HepG2 (cell line): Measurements from ENCODE around the gene DUSP7. TPM values are rescaled to one million over a fixed set of nuclear protein-coding genes. Genes with fewer than 3 reads are reported as not detected.

ENCODE experiments used
- FOXK2 ChIP-seq: fragments of 450-650 bp; IDR thresholded peaks from 2 replicates; pipeline ENCODE4 v1.6.1; 2016
- MED1 ChIP-seq: sonication (generic); formaldehyde crosslinking; IDR thresholded peaks from 2 replicates; pipeline ENCODE4 v1.4.0; 2020; ENCODE audit warnings: missing genetic modification reagents
- MTERF4 ChIP-seq: sonication (generic); formaldehyde crosslinking; IDR thresholded peaks from 2 replicates; pipeline ENCODE4 v1.8.0; 2023; ENCODE audit warnings: mild to moderate bottlenecking, missing genetic modification reagents
- NFKBIZ ChIP-seq: IDR thresholded peaks from 2 replicates; pipeline ENCODE4 v1.6.1; 2018; ENCODE audit warnings: missing genetic modification reagents, missing compliant biosample characterization
- RERE ChIP-seq: IDR thresholded peaks from 2 replicates; pipeline ENCODE4 v1.6.1; 2016; ENCODE audit warnings: low read depth, missing genetic modification reagents, missing compliant biosample characterization
- SOX13 ChIP-seq, 3 experiments: fragments of 450-650 bp in 1 of 3; sonication (generic) in 1 of 3; formaldehyde crosslinking in 1 of 3; IDR thresholded peaks in 2 of 3; conservative IDR thresholded peaks in 1 of 3; 2 replicates each; pipeline versions ENCODE4 v1.5.0 to v1.6.1; 2016 to 2020; ENCODE audit warnings: antibody characterized with exemption in 1 of 3, mild to moderate bottlenecking in 1 of 3, missing compliant biosample characterization in 1 of 3, missing genetic modification reagents in 1 of 3, moderate library complexity in 1 of 3
- ZNF12 ChIP-seq: sonication (generic); formaldehyde crosslinking; IDR thresholded peaks from 2 replicates; pipeline ENCODE4 v1.5.0; 2020; ENCODE audit warnings: missing genetic modification reagents
- ZNF546 ChIP-seq: sonication (generic); formaldehyde crosslinking; conservative IDR thresholded peaks from 2 replicates; pipeline ENCODE4 v1.8.1; 2023; ENCODE audit warnings: mild to moderate bottlenecking, missing genetic modification reagents
- ZNF674 ChIP-seq: sonication (generic); formaldehyde crosslinking; IDR thresholded peaks from 2 replicates; pipeline ENCODE4 v1.5.0; 2020; ENCODE audit warnings: low read depth, mild to moderate bottlenecking, missing genetic modification reagents
- ZNF746 ChIP-seq: sonication (generic); formaldehyde crosslinking; IDR thresholded peaks from 2 replicates; pipeline ENCODE4 v1.8.0; 2022; ENCODE audit warnings: mild to moderate bottlenecking, missing genetic modification reagents
- ZSCAN9 ChIP-seq: IDR thresholded peaks from 2 replicates; pipeline ENCODE4 v1.6.1; 2016; ENCODE audit warnings: borderline replicate concordance
- polyA plus RNA-seq, 8 experiments: library from polyadenylated mRNA; depleted of rRNA in 3 of 8; stranded (reverse) in 7 of 8; unstranded in 1 of 8; fragments of >200 nt; fragmentation: Illumina TruSeq in 4 of 8; extraction: Trizol in 4 of 8; gene quantifications; 2 replicates each; pipeline versions ENCODE4 v1.2.1 to v1.2.3, GENCODE V29; 2011 to 2016; ENCODE audit warnings: low read depth in 4 of 8, missing spikeins in 1 of 8, mixed read lengths in 1 of 8; ENCODE audit not compliant: insufficient read depth in 1 of 8
- total RNA-seq, 5 experiments: library from RNA; depleted of rRNA; stranded (reverse); fragments of >200 nt; fragmentation: Illumina TruSeq; extraction: Trizol; gene quantifications; 2 replicates each; pipeline ENCODE4 v1.2.3, GENCODE V29; 2016; ENCODE audit warnings: low read depth in 1 of 5

DUSP7 gene
- total and polyA plus RNA-seq, 2 of the 13 experiments (the other 11 are each of a cell fraction or from before 2014, with no cell fraction given): 6.6 to 8.8 TPM

- no peak for TF ChIP-seq RERE
- TF ChIP-seq ZNF674 (CRISPR knock-in tag): no peak
- peak; percentile 69; the same call in 1 of the 2 replicates for TF ChIP-seq ZNF746
- TF ChIP-seq ZSCAN9 (CRISPR knock-in tag): peak; percentile 23; the same call in 1 of the 2 replicates
- TF ChIP-seq FOXK2: no peak
- TF ChIP-seq SOX13 (IDR thresholded peaks at IDR 0.05): no peak
- no peak; a peak in 1 of 4 replicates for TF ChIP-seq SOX13 (CRISPR knock-in tag; conservative IDR thresholded peaks at IDR 0.05 in 1 of 2, IDR thresholded peaks at IDR 0.05 in 1 of 2)
- peak; percentile 30; the same call in 1 of the 2 replicates for TF ChIP-seq ZNF12 (CRISPR knock-in tag)
- TF ChIP-seq NFKBIZ (CRISPR knock-in tag): 0 out of 2 replicates have a peak, but pooled peaks have one; percentile 19
- peak; percentile 55; the same call in 1 of the 2 replicates for TF ChIP-seq ZNF546 (CRISPR knock-in tag)
- TF ChIP-seq MTERF4 (CRISPR knock-in tag): peak; percentile 94
- peak; percentile 35; the same call in 1 of the 2 replicates for TF ChIP-seq MED1 (CRISPR knock-in tag)
Measured at GRCh38 chr3:52055537-52056351, 627 bp downstream of the DUSP7 start (continued).
